OCI-LY1 (cell line): ENCODE measurements around the gene TFDP2.
"Not testable (repeated sequence)": the region's sequence is repeated elsewhere in the genome, so short reads cannot be mapped to it uniquely, and the experiment has no call there.

Experiments used
- H2AFZ ChIP-seq: fragments of 200-600 bp; sonication (generic), shearing (Covaris generic); 2 replicates; pipeline ENCODE4 v1.6.0; 2014; ENCODE audit warnings: antibody characterized with exemption, mild to moderate bottlenecking, low read length
- H3F3A ChIP-seq: fragments of 200-600 bp; sonication (generic), shearing (Covaris generic); 2 replicates; pipeline ENCODE4 v1.6.0; 2014; ENCODE audit warnings: mild to moderate bottlenecking, antibody characterized with exemption, low read length, moderate library complexity; ENCODE audit not compliant: insufficient read depth
- H3K27ac ChIP-seq: fragments of 200-600 bp; sonication (generic); 2 replicates; pipeline ENCODE4 v1.5.1; 2014; ENCODE audit warnings: low read length, mixed run types, mild to moderate bottlenecking, low read depth; ENCODE audit not compliant: poor library complexity, severe bottlenecking
- H3K27me3 ChIP-seq: fragments of 200-600 bp; sonication (generic); 2 replicates; pipeline ENCODE4 v1.6.0; 2014; ENCODE audit warnings: antibody characterized with exemption, mild to moderate bottlenecking, low read length, moderate library complexity; ENCODE audit not compliant: insufficient read depth
- H3K36me3 ChIP-seq: fragments of 200-600 bp; sonication (generic); 2 replicates; pipeline ENCODE4 v1.6.1; 2014; ENCODE audit warnings: mild to moderate bottlenecking, antibody characterized with exemption, low read length, moderate library complexity, mixed read lengths; ENCODE audit not compliant: insufficient read depth
- H3K4me1 ChIP-seq: fragments of 200-600 bp; sonication (generic); 2 replicates; pipeline ENCODE4 v1.5.1; 2014; ENCODE audit warnings: mild to moderate bottlenecking, low read length, moderate library complexity; ENCODE audit not compliant: insufficient read depth, severe bottlenecking
- H3K4me2 ChIP-seq: fragments of 200-600 bp; sonication (generic), shearing (Covaris generic); 2 replicates; pipeline ENCODE4 v1.6.1; 2014; ENCODE audit warnings: low read length
- H3K4me3 ChIP-seq: fragments of 200-600 bp; sonication (generic); 2 replicates; pipeline ENCODE4 v1.5.1; 2014; ENCODE audit warnings: low read length, low read depth, mild to moderate bottlenecking, mixed read lengths; ENCODE audit not compliant: poor library complexity, severe bottlenecking
- H3K79me2 ChIP-seq: fragments of 200-600 bp; shearing (Covaris generic); 2 replicates; pipeline ENCODE4 v1.6.1; 2016; ENCODE audit warnings: mixed run types, low read length, mixed read lengths; ENCODE audit not compliant: insufficient read depth
- H3K9ac ChIP-seq: fragments of 200-600 bp; sonication (generic), shearing (Covaris generic); 2 replicates; pipeline ENCODE4 v1.6.1; 2014; ENCODE audit warnings: mild to moderate bottlenecking, low read length, mixed read lengths
- H3K9me2 ChIP-seq: fragments of 200-600 bp; sonication (generic), shearing (Covaris generic); 2 replicates; pipeline ENCODE4 v1.6.1; 2014; ENCODE audit warnings: low read depth, mild to moderate bottlenecking, low read length, mixed read lengths
- H3K9me3 ChIP-seq: fragments of 200-600 bp; shearing (Covaris generic); 2 replicates; pipeline ENCODE4 v1.6.1; 2014; ENCODE audit warnings: low read length, mixed read lengths
- H4K20me1 ChIP-seq: fragments of 200-600 bp; sonication (generic), shearing (Covaris generic); 2 replicates; pipeline ENCODE4 v1.6.0; 2016; ENCODE audit warnings: mild to moderate bottlenecking, low read length; ENCODE audit not compliant: insufficient read depth
- CTCF ChIP-seq: fragments of 200-600 bp; sonication (generic), shearing (Covaris generic); IDR thresholded peaks from 2 replicates; pipeline ENCODE4 v1.5.1; 2017; ENCODE audit warnings: mild to moderate bottlenecking, antibody characterized with exemption, low read length, moderate library complexity, mixed read lengths
- EZH2 ChIP-seq: fragments of 200-600 bp; sonication (generic), shearing (Covaris generic); IDR thresholded peaks from 2 replicates; pipeline ENCODE4 v1.8.0; 2017; ENCODE audit warnings: borderline replicate concordance, mixed run types, mild to moderate bottlenecking, antibody characterized with exemption, low read length, moderate library complexity, mixed read lengths

The TFDP2 gene

DNA sequence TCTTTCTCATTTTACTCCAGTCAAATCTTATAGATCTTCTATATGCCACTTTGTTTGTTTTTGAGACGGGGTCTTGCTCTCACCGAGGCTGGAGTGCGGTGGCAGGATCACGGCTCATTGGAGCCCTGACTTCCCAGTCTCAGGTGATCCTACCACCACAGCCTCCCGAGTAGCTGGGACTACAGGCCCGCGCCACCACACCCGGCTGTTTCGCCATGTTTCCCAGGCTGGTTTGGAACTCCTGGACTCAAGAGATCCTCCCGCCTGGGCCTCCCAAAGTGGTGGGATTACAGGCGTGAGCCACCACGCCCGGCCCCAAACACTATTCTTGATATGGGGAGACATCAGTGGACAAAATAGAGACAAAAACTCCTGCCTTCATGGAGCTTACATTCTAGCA, 927 bp upstream of the TFDP2 start:
- H3K4me2 ChIP-seq = no peak overlapping the region
- no peak overlapping the region for H2AFZ ChIP-seq
- H3K4me3 ChIP-seq = no peak overlapping the region
- peaks cover 39% of the 10 kb centered on the region for H3K79me2 ChIP-seq
- H3K27me3 ChIP-seq = no peaks in the 10 kb centered on the region
- peaks cover 1% of the 10 kb centered on the region for H3K36me3 ChIP-seq
- H3K4me1 ChIP-seq = peaks cover 41% of the 10 kb centered on the region
- no peaks in the 10 kb centered on the region for H3K9me3 ChIP-seq
- no peaks in the 10 kb centered on the region for H4K20me1 ChIP-seq
- no peak for TF ChIP-seq CTCF
- no peak for TF ChIP-seq EZH2
- no peak overlapping the region for H3K9ac ChIP-seq
- H3K9me2 ChIP-seq = no peaks in the 10 kb centered on the region
- no peak overlapping the region for H3K27ac ChIP-seq
- no peaks in the 10 kb centered on the region for H3F3A ChIP-seq

- H3K9ac ChIP-seq = peak overlapping the region; percentile 17; the same call in 1 of the 2 replicates
These were observed 289 bp upstream of the TFDP2 start for GRCh38 chr3:142149673-142149992.

GRCh38 chr3:142148044-142148791, 1.1 kb downstream of the TFDP2 start:
- Histone ChIP-seq H2AFZ (no peak overlapping the region), H3K4me3 (peak overlapping the region; percentile 88), H3K9ac (peak overlapping the region; percentile 93), H3K27ac (peak overlapping the region; percentile 69), H3K27me3 (no peaks in the 10 kb centered on the region), H3K4me2 (peak overlapping the region; percentile 85), H3K36me3 (peaks cover 19% of the 10 kb centered on the region), H3K9me3 (0 out of 2 replicates have a peak, but pooled peaks cover 3% of the 10 kb centered on the region), H4K20me1 (no peaks in the 10 kb centered on the region), H3K79me2 (peaks cover 59% of the 10 kb centered on the region), H3F3A (no peaks in the 10 kb centered on the region), H3K4me1 (peaks cover 48% of the 10 kb centered on the region), H3K9me2 (no peaks in the 10 kb centered on the region)
- no peak for TF ChIP-seq EZH2
- no peak for TF ChIP-seq CTCF

More at GRCh38 chr3:142149673-142149992, 289 bp upstream of the TFDP2 start:
- no peaks in the 10 kb centered on the region for H3F3A ChIP-seq
- H3K27me3 ChIP-seq = no peaks in the 10 kb centered on the region
- 0 out of 2 replicates have a peak, but pooled peaks cover 3% of the 10 kb centered on the region for H3K9me3 ChIP-seq
- H3K9me2 ChIP-seq = no peaks in the 10 kb centered on the region
- H3K27ac ChIP-seq = peak overlapping the region; percentile 19
- no peak for TF ChIP-seq CTCF
- no peak for TF ChIP-seq EZH2
- H4K20me1 ChIP-seq = no peaks in the 10 kb centered on the region
- peak overlapping the region; percentile 85 for H3K4me2 ChIP-seq
- peak overlapping the region; percentile 88 for H3K4me3 ChIP-seq
- H3K4me1 ChIP-seq = peaks cover 48% of the 10 kb centered on the region
- peaks cover 8% of the 10 kb centered on the region for H3K36me3 ChIP-seq
- peaks cover 45% of the 10 kb centered on the region for H3K79me2 ChIP-seq
- H2AFZ ChIP-seq = no peak overlapping the region

GRCh38 chr3:142144587-142144986, 4.8 kb downstream of the TFDP2 start:
- peaks cover 20% of the 10 kb centered on the region for H3K9me3 ChIP-seq
- not testable (repeated sequence) for H4K20me1 ChIP-seq, H3F3A ChIP-seq, H3K9ac ChIP-seq, H3K4me3 ChIP-seq, H3K9me2 ChIP-seq, H3K27me3 ChIP-seq, H3K27ac ChIP-seq, H2AFZ ChIP-seq
- H3K79me2 ChIP-seq = peaks cover 89% of the 10 kb centered on the region
- H3K4me2 ChIP-seq = peak overlapping the region; percentile 5
- H3K4me1 ChIP-seq = peaks cover 45% of the 10 kb centered on the region
- H3K36me3 ChIP-seq = peaks cover 56% of the 10 kb centered on the region
